SK-MEL-5 (cell line): Measurements from ENCODE around the gene FMNL3. TPM values are rescaled to one million over a fixed set of nuclear protein-coding genes. Genes with fewer than 3 reads are reported as not detected.

Source experiments
- DNase-seq: peaks from one replicate; pipeline ENCODE4 v3.0.0-alpha.2; 2016; ENCODE audit warnings: low read depth, low spot score
- in situ Hi-C: cut with HindIII; loops from 2 replicates; pipeline ENCODE4 v1.10.0; 2016; ENCODE audit warnings: low sequenced_read_pairs, high pct_unique_total_duplicates, low pct_unique_long_range_greater_than_20kb
- small RNA-seq, 2 experiments: library from RNA; depleted of rRNA; stranded (forward); fragments of <200 nt; gene quantifications; one replicate each; pipeline ENCODE3, GENCODE V24; 2014
- total RNA-seq: library from RNA; depleted of rRNA; stranded (reverse); fragments of >200 nt; shearing (Covaris generic); gene quantifications from 2 replicates; pipeline ENCODE4 v1.2.3, GENCODE V29; 2014; rRNA removed

Gene FMNL3
- total RNA-seq, 1 experiment from 2014 or later = 14.5 TPM

GRCh38 chr12:49599961-49600360 is 107.2 kb downstream of the FMNL3 start:
- in situ Hi-C loops = no loop called here
- DNase-seq = no peak

- in situ Hi-C loops = no loop called here
- no peak for DNase-seq
Observed at GRCh38 chr12:49598527-49598926, 108.7 kb downstream of the FMNL3 start.

GRCh38 chr12:49588721-49589516 is 118.3 kb downstream of the FMNL3 start:
- DNase-seq = no peak
- in situ Hi-C loops = no loop called here

GRCh38 chr12:49588281-49588680 is 118.9 kb downstream of the FMNL3 start:
- DNase-seq = no peak
- in situ Hi-C loops = no loop called here

- in situ Hi-C loops = no loop called here
Observed at GRCh38 chr12:49587174-49587908, 119.9 kb downstream of the FMNL3 start.

More at GRCh38 chr12:49587174-49587908, 119.9 kb downstream of the FMNL3 start:
- no peak for DNase-seq

Small RNA genes within 50 kb of the gene (small RNA-seq; reads per million reads assigned to genes)
- gene AC020612.2 (0 reads per million in 2 experiments), gene HIGD1AP9 (0 reads per million in 2 experiments), gene POLR2KP1 (0 reads per million in 2 experiments), gene RNU6-834P (0 reads per million in 2 experiments)

Other genes with a start within 250 kb of the FMNL3 start
- 0.66 and 0.90 TPM in 2 replicates for gene KCNH3, start 168.4 kb downstream of the FMNL3 start, total RNA-seq
- gene MCRS1, start 139.3 kb downstream of the FMNL3 start, total RNA-seq = 42.5 and 45.2 TPM in 2 replicates
- gene FAM186B, start 101.8 kb downstream of the FMNL3 start, total RNA-seq = 0.75 and 0.95 TPM in 2 replicates
- gene PRPF40B, start 83.8 kb downstream of the FMNL3 start, total RNA-seq = 13.3 and 16.4 TPM in 2 replicates
- gene TMBIM6, start 34.2 kb upstream of the FMNL3 start, total RNA-seq = 970 and 993 TPM in 2 replicates
- 29.2 and 29.6 TPM in 2 replicates for gene NCKAP5L, start 121.0 kb upstream of the FMNL3 start, total RNA-seq
- gene BCDIN3D, start 135.7 kb upstream of the FMNL3 start, total RNA-seq = 6.3 and 7.2 TPM in 2 replicates
- not detected in 2 replicates for gene FAIM2, start 196.5 kb upstream of the FMNL3 start, total RNA-seq
- not detected in 2 replicates for gene AQP2, start 243.3 kb upstream of the FMNL3 start, total RNA-seq